D721Med (cell line): ENCODE measurements around the gene MED16.

ENCODE experiments used
- DNase-seq: peaks from one replicate; pipeline ENCODE4 v3.0.0; 2011; ENCODE audit warnings: low spot score; ENCODE audit not compliant: insufficient read length
- FAIRE-seq: peaks from 2 replicates; lab custom pipeline; 2011; peaks lifted over from hg19 to GRCh38; lab: Jason Lieb, UNC
- CTCF ChIP-seq: IDR thresholded peaks from 2 replicates; pipeline ENCODE4 v1.5.1; 2012; ENCODE audit warnings: mild to moderate bottlenecking, control low read depth; ENCODE audit not compliant: insufficient read depth; ENCODE audit errors: missing control alignments

Gene MED16

GRCh38 chr19:890831-891230 lies 2.2 kb downstream of the MED16 start:
- no peak for TF ChIP-seq CTCF
- FAIRE-seq (no peak), DNase-seq (no peak)

GRCh38 chr19:889662-890295 lies 3.2 kb downstream of the MED16 start:
- FAIRE-seq: no peak
- TF ChIP-seq CTCF: no peak

GRCh38 chr19:888581-889385 lies 4.2 kb downstream of the MED16 start:
- no peak for TF ChIP-seq CTCF
- no peak for DNase-seq
- FAIRE-seq: no peak

More at GRCh38 chr19:889662-890295, 3.2 kb downstream of the MED16 start:
- DNase-seq: no peak

- DNase-seq: no peak
- no peak for TF ChIP-seq CTCF
Observed at GRCh38 chr19:887599-887998, 5.4 kb downstream of the MED16 start.

GRCh38 chr19:887072-887471 lies 5.9 kb downstream of the MED16 start:
- FAIRE-seq (no peak), DNase-seq (no peak)
- TF ChIP-seq CTCF: no peak

More at GRCh38 chr19:887599-887998, 5.4 kb downstream of the MED16 start:
- FAIRE-seq: no peak

GRCh38 chr19:885536-886224 lies 7.3 kb downstream of the MED16 start:
- FAIRE-seq (no peak), DNase-seq (no peak)
- TF ChIP-seq CTCF: no peak
